Thymus (tissue), 14 donors: ENCODE measurements around the gene ACIN1. TPM values are rescaled to one million over a fixed set of nuclear protein-coding genes. Genes with fewer than 3 reads are reported as not detected.
A peak's percentile ranks its signal among the peaks of the same experiment; 100 is the strongest.

ENCODE experiments used
- DNase-seq, 9 donors: peaks; one replicate each; pipeline ENCODE4 v3.0.0-alpha.2; 2013; ENCODE audit warnings: low spot score in 9 of 9, low read depth in 6 of 9, missing footprints in 1 of 9
- H3K27ac ChIP-seq, 2 donors: one replicate each; pipeline ENCODE4 v1.5.1; 2013; ENCODE audit warnings: control low read depth in 1 of 2, low read depth in 1 of 2, low read length in 1 of 2, mild to moderate bottlenecking in 1 of 2, moderate library complexity in 1 of 2
- H3K27me3 ChIP-seq, 2 donors: one replicate each; pipeline ENCODE4 v1.5.1; 2013; ENCODE audit warnings: low read length in 1 of 2; ENCODE audit not compliant: control insufficient read depth in 2 of 2, insufficient read depth in 1 of 2
- H3K36me3 ChIP-seq, 2 donors: one replicate each; pipeline ENCODE4 v1.5.1; 2013; ENCODE audit warnings: low read length in 1 of 2, mild to moderate bottlenecking in 1 of 2, moderate library complexity in 1 of 2; ENCODE audit not compliant: control insufficient read depth in 2 of 2, insufficient read depth in 2 of 2
- H3K4me1 ChIP-seq, 2 donors: one replicate each; pipeline ENCODE4 v1.5.1; 2013; ENCODE audit warnings: low read length in 2 of 2; ENCODE audit not compliant: control insufficient read depth in 2 of 2, insufficient read depth in 2 of 2
- H3K4me3 ChIP-seq, 2 donors: one replicate each; pipeline ENCODE4 v1.5.1; 2013; ENCODE audit warnings: low read length in 2 of 2, control low read depth in 1 of 2, mild to moderate bottlenecking in 1 of 2
- H3K9me3 ChIP-seq, 2 donors: one replicate each; pipeline ENCODE4 v1.5.1; 2013; ENCODE audit warnings: low read length in 1 of 2, mild to moderate bottlenecking in 1 of 2; ENCODE audit not compliant: control insufficient read depth in 2 of 2, insufficient read depth in 1 of 2
- WGBS: extraction: QIAGEN DNeasy Blood & Tissue Kit; methylation state at CpG from one replicate; pipeline ENCODE4 v1.1.7; 2013; 5-methylcytosine and 5-hydroxymethylcytosine counted together
- long read RNA-seq, 10 donors: transcript quantifications; one replicate each; lab custom pipeline, GENCODE V29; 2026
- polyA plus RNA-seq: library from polyadenylated mRNA; stranded (reverse); fragments of 200-250 nt; gene quantifications from one replicate; pipeline ENCODE4 v1.2.3, GENCODE V29; 2013
- total RNA-seq: library from RNA; stranded (reverse); fragments of 120-200 nt; gene quantifications from one replicate; pipeline ENCODE4 v1.2.4, GENCODE V29; 2013
- donor health status: healthy.

ACIN1 gene
- total RNA-seq = 75.6 TPM
- 123 TPM for polyA plus RNA-seq
- long read RNA-seq, donor 1 = 0 reads
- long read RNA-seq, donor 2 = 0 reads
- long read RNA-seq, donor 3, full-length matches to known transcripts = 12 of 99 reads
- long read RNA-seq, donor 3, partial matches to known transcripts = 87 of 99 reads
- long read RNA-seq, donor 3, other reads (novel, unspliced or antisense) = 0 of 99 reads
- long read RNA-seq, donor 4, partial matches to known transcripts = 59 of 106 reads
- long read RNA-seq, donor 4, other reads (novel, unspliced or antisense) = 38 of 106 reads
- long read RNA-seq, donor 5, partial matches to known transcripts = 137 of 156 reads
- long read RNA-seq, donor 5, other reads (novel, unspliced or antisense) = 8 of 156 reads
- long read RNA-seq, donor 6, partial matches to known transcripts = 90 of 95 reads
- long read RNA-seq, donor 6, other reads (novel, unspliced or antisense) = 0 of 95 reads
- long read RNA-seq, donor 7, partial matches to known transcripts = 29 of 37 reads
- long read RNA-seq, donor 7, other reads (novel, unspliced or antisense) = 0 of 37 reads
- long read RNA-seq, donor 8, partial matches to known transcripts = 21 of 22 reads
- long read RNA-seq, donor 8, other reads (novel, unspliced or antisense) = 0 of 22 reads
- long read RNA-seq, donor 9, partial matches to known transcripts = 38 of 41 reads
- long read RNA-seq, donor 9, other reads (novel, unspliced or antisense) = 0 of 41 reads
- long read RNA-seq, donor 10, partial matches to known transcripts = 46 of 47 reads
- long read RNA-seq, donor 10, other reads (novel, unspliced or antisense) = 0 of 47 reads

GRCh38 chr14:23094666-23095195, at the start of gene ACIN1:
Gene ACIN1, minus strand, starts transcription at chr14:23095136. Its CDS starts 24 bp downstream, at chr14:23095112.
- Histone ChIP-seq H3K4me3 (peak within 1 kb of the TSS; percentile 80 to 92), H3K36me3 (peaks cover 31 to 57% of the 10 kb centered on the region in 2 donors), H3K9me3 (no peaks in the 10 kb centered on the region), H3K27me3 (no peaks in the 10 kb centered on the region), H3K4me1 (peaks cover 8 to 14% of the 10 kb centered on the region in 2 donors), H3K27ac (peak within 1 kb of the TSS; percentile 96 to 99)
- WGBS = under 1% methylated on average over 55 of the region's 55 CpGs
- DNase-seq = peak in 8 of 9 donors; percentile 76 to 94 (median 84)

- no peaks in the 10 kb centered on the region for H3K9me3 ChIP-seq
- DNase-seq = no peak
- H3K27me3 ChIP-seq = peaks cover 0 to 3% of the 10 kb centered on the region in 2 donors
- no peaks in the 10 kb centered on the region for H3K36me3 ChIP-seq
- no peaks in the 10 kb centered on the region for H3K4me1 ChIP-seq
- WGBS = 100% methylated on average over 1 of the region's 1 CpG
- H3K27ac ChIP-seq = no peak overlapping the region
- no peak overlapping the region for H3K4me3 ChIP-seq
Measured at GRCh38 chr14:23143911-23144310, 49.0 kb upstream of the ACIN1 start.

- no peak for DNase-seq
- H3K27me3 ChIP-seq = peaks cover 0 to 3% of the 10 kb centered on the region in 2 donors
- H3K9me3 ChIP-seq = no peaks in the 10 kb centered on the region
- 93% methylated on average over 4 of the region's 4 CpGs for WGBS
- no peaks in the 10 kb centered on the region for H3K36me3 ChIP-seq
- no peaks in the 10 kb centered on the region for H3K4me1 ChIP-seq
- H3K27ac ChIP-seq = no peak overlapping the region
- H3K4me3 ChIP-seq = no peak overlapping the region
Measured at GRCh38 chr14:23142826-23143225, 47.9 kb upstream of the ACIN1 start.

- Histone ChIP-seq H3K27me3 (no peaks in the 10 kb centered on the region), H3K9me3 (no peaks in the 10 kb centered on the region), H3K27ac (no peak overlapping the region), H3K4me1 (no peaks in the 10 kb centered on the region), H3K4me3 (no peak overlapping the region), H3K36me3 (no peaks in the 10 kb centered on the region)
- no peak for DNase-seq
- WGBS = 94% methylated on average over 7 of the region's 7 CpGs
Measured at GRCh38 chr14:23141706-23142444, 46.9 kb upstream of the ACIN1 start.

- H3K36me3 ChIP-seq = no peaks in the 10 kb centered on the region
- no peak overlapping the region for H3K27ac ChIP-seq
- H3K4me1 ChIP-seq = no peaks in the 10 kb centered on the region
- DNase-seq = no peak
- no peaks in the 10 kb centered on the region for H3K27me3 ChIP-seq
- 97% methylated on average over 6 of the region's 6 CpGs for WGBS
- H3K4me3 ChIP-seq = no peak overlapping the region
- no peaks in the 10 kb centered on the region for H3K9me3 ChIP-seq
Measured at GRCh38 chr14:23140371-23140770, 45.4 kb upstream of the ACIN1 start.

- Histone ChIP-seq H3K36me3 (no peaks in the 10 kb centered on the region), H3K27me3 (no peaks in the 10 kb centered on the region), H3K9me3 (no peaks in the 10 kb centered on the region), H3K4me1 (no peaks in the 10 kb centered on the region), H3K27ac (no peak overlapping the region), H3K4me3 (no peak overlapping the region)
- 97% methylated on average over 2 of the region's 2 CpGs for WGBS
- no peak for DNase-seq
Measured at GRCh38 chr14:23139874-23140273, 44.9 kb upstream of the ACIN1 start.

GRCh38 chr14:23137813-23138535, 43.0 kb upstream of the ACIN1 start:
- DNase-seq = no peak
- no peaks in the 10 kb centered on the region for H3K36me3 ChIP-seq
- no peaks in the 10 kb centered on the region for H3K4me1 ChIP-seq
- H3K27me3 ChIP-seq = no peaks in the 10 kb centered on the region
- H3K27ac ChIP-seq = no peak overlapping the region
- H3K4me3 ChIP-seq = no peak overlapping the region
- WGBS = 95% methylated on average over 6 of the region's 6 CpGs
- H3K9me3 ChIP-seq = no peaks in the 10 kb centered on the region

GRCh38 chr14:23137192-23137812, 42.4 kb upstream of the ACIN1 start:
- Histone ChIP-seq H3K9me3 (no peaks in the 10 kb centered on the region), H3K36me3 (no peaks in the 10 kb centered on the region), H3K27ac (no peak overlapping the region), H3K4me1 (no peaks in the 10 kb centered on the region), H3K4me3 (no peak overlapping the region), H3K27me3 (no peaks in the 10 kb centered on the region)
- no peak for DNase-seq
- WGBS = 94% methylated on average over 11 of the region's 11 CpGs
